Measurements from ENCODE around the gene PTPA.
"Not testable (repeated sequence)": the region's sequence is repeated elsewhere in the genome, so short reads cannot be mapped to it uniquely, and the experiment has no call there.

Gene PTPA

GRCh38 chr9:129193655-129194054 lies 82.4 kb downstream of the PTPA start:
- Mint-ChIP-seq H3K9me3 (no peaks in the 10 kb centered on the region), H3K36me3 (ENCODE audit: low read depth) (no peaks in the 10 kb centered on the region), H3K4me3 (no peak overlapping the region), H3K27ac (no peak overlapping the region), H3K27me3 (peaks cover 3% of the 10 kb centered on the region), H3K4me1 (ENCODE audit: low read depth) (peaks cover 3% of the 10 kb centered on the region)

- Mint-ChIP-seq H3K36me3 (ENCODE audit: low read depth) (no peaks in the 10 kb centered on the region), H3K4me1 (ENCODE audit: low read depth) (peaks cover 4% of the 10 kb centered on the region), H3K27ac (no peak overlapping the region), H3K27me3 (peaks cover 3% of the 10 kb centered on the region), H3K4me3 (no peak overlapping the region), H3K9me3 (no peaks in the 10 kb centered on the region)
These were observed 83.0 kb downstream of the PTPA start for GRCh38 chr9:129194221-129194620.

GRCh38 chr9:129195606-129196005 lies 84.4 kb downstream of the PTPA start:
- H3K9me3 Mint-ChIP-seq, result no peaks in the 10 kb centered on the region
- peaks cover 3% of the 10 kb centered on the region for H3K27me3 Mint-ChIP-seq
- H3K27ac Mint-ChIP-seq, result no peak overlapping the region
- peaks cover 4% of the 10 kb centered on the region for H3K4me1 Mint-ChIP-seq (ENCODE audit: low read depth)
- no peak overlapping the region for H3K4me3 Mint-ChIP-seq
- no peaks in the 10 kb centered on the region for H3K36me3 Mint-ChIP-seq (ENCODE audit: low read depth)

GRCh38 chr9:129197045-129197444 lies 85.8 kb downstream of the PTPA start:
- not testable (repeated sequence) for H3K27ac Mint-ChIP-seq; H3K36me3 Mint-ChIP-seq (ENCODE audit: low read depth); H3K27me3 Mint-ChIP-seq; H3K4me1 Mint-ChIP-seq (ENCODE audit: low read depth); H3K4me3 Mint-ChIP-seq; H3K9me3 Mint-ChIP-seq

- H3K27ac Mint-ChIP-seq, result no peak overlapping the region
- H3K36me3 Mint-ChIP-seq (ENCODE audit: low read depth), result no peaks in the 10 kb centered on the region
- no peak overlapping the region for H3K4me3 Mint-ChIP-seq
- H3K27me3 Mint-ChIP-seq, result peaks cover 3% of the 10 kb centered on the region
- H3K9me3 Mint-ChIP-seq, result no peaks in the 10 kb centered on the region
- H3K4me1 Mint-ChIP-seq (ENCODE audit: low read depth), result peaks cover 4% of the 10 kb centered on the region
These were observed 86.7 kb downstream of the PTPA start for GRCh38 chr9:129197978-129198318.

All from stimulated activated naive CD8-positive, alpha-beta T cell treated with anti-CD3 and anti-CD28 coated beads, Interleukin-15, Interleukin-2, amounts not matched to agents 100 ng/mL and 50 ng/mL, for 24 hours (primary cell).